GM21723 (cell line): ENCODE data around the gene ABL2.
"Not testable (repeated sequence)": the region's sequence is repeated elsewhere in the genome, so short reads cannot be mapped to it uniquely, and the experiment has no call there.

Source experiments
- ATAC-seq: cut with Tn5 transposase; IDR thresholded peaks from one replicate; pipeline ENCODE4 v1.9.1; 2021; ENCODE audit warnings: mild to moderate bottlenecking, moderate library complexity; ENCODE audit not compliant: unreplicated experiment

ABL2 gene

GRCh38 chr1:179138755-179139154 lies 90.7 kb downstream of the ABL2 start:
- ATAC-seq, result not testable (repeated sequence)

DNA sequence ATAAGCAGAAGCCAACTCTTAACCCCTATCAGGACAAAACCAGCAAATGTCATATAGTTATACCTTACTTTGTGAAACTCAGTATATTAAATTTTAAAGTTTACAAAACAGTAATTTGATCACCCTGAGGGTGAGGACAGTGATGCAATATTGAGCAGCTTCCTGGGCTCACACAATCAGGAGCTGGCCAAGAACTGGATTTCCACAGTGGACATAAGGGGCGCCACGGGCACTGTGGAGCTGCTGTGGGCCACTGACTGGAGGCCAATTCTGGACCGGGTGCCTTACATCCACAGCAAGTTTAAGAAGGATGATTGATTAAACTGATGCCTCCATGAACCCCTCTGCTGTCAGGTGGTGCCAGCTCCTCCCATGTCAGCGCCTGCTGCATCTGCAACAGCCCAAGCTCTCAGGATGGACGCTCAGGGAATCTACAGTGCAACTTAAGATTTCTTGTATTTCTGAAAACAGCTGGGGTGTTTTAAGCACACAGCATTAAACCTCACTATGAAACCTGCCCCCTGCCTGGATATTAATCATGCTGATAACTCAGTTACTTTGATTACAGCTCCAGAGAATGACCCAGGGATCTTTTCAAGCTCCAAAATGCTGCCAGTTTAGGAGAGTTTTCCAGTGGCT lies 91.7 kb downstream of the ABL2 start:
- no peak for ATAC-seq

DNA sequence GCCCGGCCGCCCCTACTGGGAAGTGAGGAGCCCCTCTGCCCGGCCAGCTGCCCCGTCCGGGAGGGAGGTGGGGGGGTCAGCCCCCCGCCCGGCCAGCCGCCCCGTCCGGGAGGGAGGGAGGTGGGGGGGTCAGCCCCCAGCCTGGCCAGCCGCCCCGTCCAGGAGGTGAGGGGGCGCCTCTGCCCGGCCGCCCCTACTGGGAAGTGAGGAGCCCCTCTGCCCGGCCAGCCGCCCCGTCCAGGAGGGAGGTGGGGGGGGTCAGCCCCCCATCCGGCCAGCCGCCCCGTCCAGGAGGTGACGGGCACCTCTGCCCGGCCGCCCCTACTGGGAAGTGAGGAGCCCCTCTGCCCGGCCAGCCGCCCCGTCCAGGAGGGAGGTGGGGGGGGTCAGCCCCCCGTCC lies 93.8 kb downstream of the ABL2 start:
- not testable (repeated sequence) for ATAC-seq

GRCh38 chr1:179135168-179135567 lies 94.3 kb downstream of the ABL2 start:
- ATAC-seq, result not testable (repeated sequence)

- ATAC-seq, result peak; percentile 99
Measured at GRCh38 chr1:179129702-179130473, 99.6 kb downstream of the ABL2 start.

- ATAC-seq, result no peak
Measured at GRCh38 chr1:179128520-179128919, 101.0 kb downstream of the ABL2 start.

- no peak for ATAC-seq
Measured at GRCh38 chr1:179127163-179127895, 102.1 kb downstream of the ABL2 start.

GRCh38 chr1:179126338-179127060 lies 103.0 kb downstream of the ABL2 start:
- no peak for ATAC-seq

- no peak for ATAC-seq
Measured at GRCh38 chr1:179124873-179125272, 104.6 kb downstream of the ABL2 start.

DNA sequence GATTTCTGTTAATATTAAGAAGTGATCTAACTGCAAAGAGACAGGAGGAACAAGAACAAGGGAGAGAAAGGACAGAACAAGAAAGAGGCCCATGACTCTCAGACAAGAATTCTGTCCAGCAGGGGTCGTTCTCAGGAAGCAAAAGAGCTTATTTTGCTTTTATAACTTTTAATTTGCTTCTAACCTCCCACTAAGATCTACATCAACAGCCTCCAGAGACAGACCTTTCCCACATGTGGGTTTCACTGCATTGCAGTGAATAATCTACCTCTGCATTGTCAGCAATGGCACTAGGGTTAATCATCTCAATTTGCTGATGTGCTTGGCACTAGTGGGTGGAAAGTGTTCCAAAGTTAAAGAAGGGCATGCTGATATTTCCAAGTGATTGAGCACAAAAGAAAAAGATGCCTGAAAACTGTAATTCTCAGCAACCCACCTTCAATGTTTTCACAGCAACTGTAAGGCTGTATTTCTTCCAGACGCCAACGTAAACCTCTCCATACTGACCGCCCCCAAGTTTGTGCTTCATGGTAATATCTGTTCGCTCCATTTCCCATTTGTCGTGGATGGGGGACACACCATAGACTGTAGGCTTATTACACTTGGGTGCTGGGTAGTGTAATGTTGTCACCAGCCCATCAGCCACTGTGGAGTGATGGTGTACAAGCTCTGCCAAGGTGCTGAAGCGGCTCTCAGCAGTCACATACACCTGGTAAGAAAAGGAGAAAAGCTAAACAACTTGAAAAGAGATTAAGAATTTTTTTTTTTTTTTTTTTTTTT lies 108.1 kb downstream of the ABL2 start:
- ATAC-seq, result no peak

DNA sequence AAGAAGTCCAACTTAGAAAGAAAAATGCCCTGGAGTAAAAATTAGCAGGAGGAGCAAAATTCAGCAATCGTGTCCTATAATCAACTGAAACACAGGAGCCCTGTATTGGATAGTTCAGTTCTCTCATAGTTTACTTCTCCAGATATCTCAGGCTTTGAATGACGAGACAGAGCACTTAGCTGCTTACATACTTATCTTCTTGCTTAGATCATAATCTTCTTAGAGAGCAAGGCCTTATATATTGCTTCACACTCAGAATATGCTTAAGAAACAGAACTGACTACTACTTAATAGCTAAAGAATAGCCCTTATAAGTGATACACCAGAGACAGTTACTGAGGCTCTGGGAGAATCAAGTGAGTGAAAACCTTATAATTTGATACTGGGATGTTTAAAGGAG lies 108.7 kb downstream of the ABL2 start:
- no peak for ATAC-seq

GRCh38 chr1:179119513-179119912 lies 110.0 kb downstream of the ABL2 start:
- ATAC-seq, result no peak

- ATAC-seq, result no peak
Measured at GRCh38 chr1:179115181-179115580, 114.3 kb downstream of the ABL2 start.

DNA sequence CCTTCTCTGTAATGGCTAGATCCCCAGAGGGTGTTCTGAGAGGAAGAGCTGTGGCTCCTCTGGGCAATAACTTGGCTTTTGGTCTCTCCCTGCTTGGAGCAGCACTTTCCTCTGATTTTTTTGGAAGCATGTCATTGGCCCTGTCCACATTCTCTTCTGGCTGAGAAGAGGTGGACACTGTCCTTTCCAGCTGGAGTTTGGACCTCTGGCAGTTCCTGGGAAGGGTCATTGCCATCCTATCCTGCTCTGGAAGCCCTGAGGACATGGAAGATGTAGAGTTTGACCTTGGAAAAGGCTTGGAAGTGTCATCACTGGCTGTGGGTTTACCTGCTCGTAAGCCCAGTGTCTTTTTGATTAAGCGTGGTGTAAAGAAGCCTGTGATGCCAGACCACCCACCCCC lies 120.8 kb downstream of the ABL2 start:
- ATAC-seq, result no peak

GRCh38 chr1:179107706-179108629 lies 121.5 kb downstream of the ABL2 start:
- no peak for ATAC-seq

GRCh38 chr1:179105393-179105792 lies 124.1 kb downstream of the ABL2 start:
- no peak for ATAC-seq

DNA sequence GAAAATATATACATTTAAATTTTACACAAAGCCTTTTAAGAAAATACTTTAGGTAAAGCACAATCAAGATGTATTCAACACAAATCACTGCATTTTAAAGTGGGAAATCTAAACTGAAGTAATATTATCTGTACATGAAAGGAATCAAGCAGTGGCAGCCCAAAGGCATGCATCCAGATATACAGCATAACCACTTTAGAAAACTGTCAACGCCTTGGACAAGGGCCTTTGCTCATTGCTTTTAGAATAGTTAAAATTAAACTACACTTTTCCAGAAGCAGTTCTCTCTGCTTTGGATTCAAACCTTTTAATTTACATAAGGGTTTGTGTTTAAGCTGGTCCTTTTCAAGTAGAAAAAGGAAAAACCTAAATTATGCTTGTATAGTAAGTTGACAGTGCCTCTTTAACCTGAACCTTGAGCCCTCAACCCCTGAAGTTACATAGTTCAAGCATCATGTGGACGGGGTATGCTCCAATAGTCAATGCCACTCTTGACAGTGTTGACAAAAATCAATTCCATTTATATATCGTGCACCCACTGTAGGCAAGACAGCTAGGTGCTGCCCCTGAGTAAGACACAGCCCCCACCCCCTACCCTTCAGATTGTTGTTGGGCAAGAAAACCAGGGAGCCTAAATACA lies 124.7 kb downstream of the ABL2 start:
- no peak for ATAC-seq

- no peak for ATAC-seq
Measured at GRCh38 chr1:179103999-179104398, 125.5 kb downstream of the ABL2 start.

GRCh38 chr1:179101566-179101965 lies 127.9 kb downstream of the ABL2 start:
- no peak for ATAC-seq
